SU-DHL-6 (cell line): ENCODE results near the gene ANTXR1.

Experiments
- EZH2phosphoT487 ChIP-seq: fragments of 200-600 bp; sonication (generic), shearing (Covaris generic); conservative IDR thresholded peaks from 2 replicates; pipeline ENCODE4 v1.6.1; 2018; ENCODE audit warnings: mild to moderate bottlenecking, antibody characterized with exemption, low read length, moderate library complexity, mixed read lengths
- TF ChIP-seq, protein P1 (sequence below): fragments of 200-600 bp; sonication (generic); IDR thresholded peaks from one replicate; pipeline ENCODE4 v1.5.1; 2017; ENCODE audit warnings: antibody characterized with exemption, mild to moderate bottlenecking, low read length, moderate library complexity; ENCODE audit not compliant: insufficient read depth, poor library complexity, severe bottlenecking

DNA sequence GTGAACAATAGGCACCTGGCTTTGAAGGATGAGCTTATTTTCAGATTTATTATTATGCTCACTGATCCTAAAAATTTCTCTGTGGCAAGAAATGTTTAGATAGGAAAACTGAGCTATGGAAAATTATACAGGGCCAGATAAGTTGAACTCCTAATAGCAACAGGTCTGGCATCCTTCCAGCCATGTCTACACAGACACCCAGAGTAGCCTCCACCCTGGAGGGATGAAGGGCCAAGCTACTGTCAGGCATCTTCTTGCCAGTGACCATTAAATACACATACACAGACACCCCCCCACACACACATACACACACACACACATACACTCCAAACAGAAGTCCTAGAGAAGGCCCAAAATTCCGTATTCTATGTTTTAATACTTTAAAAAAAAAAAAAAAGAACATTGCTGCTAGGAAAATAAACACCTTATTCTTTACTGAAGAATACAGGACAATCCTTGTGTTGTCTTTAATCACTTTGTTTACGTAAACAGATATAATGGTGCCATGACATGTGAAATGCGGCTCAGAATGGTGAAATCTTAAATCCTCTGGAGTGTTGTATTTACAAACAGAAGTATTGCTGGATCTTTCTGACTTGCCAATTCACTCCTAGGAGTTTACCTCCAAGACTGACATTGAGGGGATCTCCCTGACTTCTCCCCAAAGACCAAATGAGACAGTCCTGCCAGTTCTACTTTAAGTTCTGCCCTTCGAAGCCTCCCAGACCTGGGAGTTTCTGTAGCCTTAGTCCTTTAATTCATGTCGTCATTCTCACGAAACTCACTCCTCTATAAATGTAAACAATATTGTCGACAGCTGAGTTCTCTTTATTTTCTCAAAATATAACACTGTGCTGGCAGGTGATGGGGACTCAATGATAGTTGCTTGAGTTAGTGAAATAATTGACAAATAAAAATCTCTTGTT lies 163.1 kb downstream of the ANTXR1 start:
- TF ChIP-seq, protein P1, sequence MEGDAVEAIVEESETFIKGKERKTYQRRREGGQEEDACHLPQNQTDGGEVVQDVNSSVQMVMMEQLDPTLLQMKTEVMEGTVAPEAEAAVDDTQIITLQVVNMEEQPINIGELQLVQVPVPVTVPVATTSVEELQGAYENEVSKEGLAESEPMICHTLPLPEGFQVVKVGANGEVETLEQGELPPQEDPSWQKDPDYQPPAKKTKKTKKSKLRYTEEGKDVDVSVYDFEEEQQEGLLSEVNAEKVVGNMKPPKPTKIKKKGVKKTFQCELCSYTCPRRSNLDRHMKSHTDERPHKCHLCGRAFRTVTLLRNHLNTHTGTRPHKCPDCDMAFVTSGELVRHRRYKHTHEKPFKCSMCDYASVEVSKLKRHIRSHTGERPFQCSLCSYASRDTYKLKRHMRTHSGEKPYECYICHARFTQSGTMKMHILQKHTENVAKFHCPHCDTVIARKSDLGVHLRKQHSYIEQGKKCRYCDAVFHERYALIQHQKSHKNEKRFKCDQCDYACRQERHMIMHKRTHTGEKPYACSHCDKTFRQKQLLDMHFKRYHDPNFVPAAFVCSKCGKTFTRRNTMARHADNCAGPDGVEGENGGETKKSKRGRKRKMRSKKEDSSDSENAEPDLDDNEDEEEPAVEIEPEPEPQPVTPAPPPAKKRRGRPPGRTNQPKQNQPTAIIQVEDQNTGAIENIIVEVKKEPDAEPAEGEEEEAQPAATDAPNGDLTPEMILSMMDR, result no peak
- TF ChIP-seq EZH2phosphoT487, result no peak
